ENCODE measurements around the gene SLC12A1.

SLC12A1 gene

GRCh38 chr15:48205981-48206380 lies at the start of gene SLC12A1:
Gene SLC12A1 (plus strand): TSS chr15:48206302. CDS start chr15:48207720, 1,418 bp downstream.
- H3K27ac ChIP-seq (ENCODE audit: low read depth, low read length), result no peak within 1 kb of the TSS
- H3K27me3 ChIP-seq (ENCODE audit: control insufficient read depth, insufficient read depth, low read length), result no peaks in the 10 kb centered on the region
- no peak within 1 kb of the TSS for H3K4me3 ChIP-seq (ENCODE audit: low read depth, low read length)
- H3K9me3 ChIP-seq (ENCODE audit: control insufficient read depth, insufficient read depth, low read length), result no peaks in the 10 kb centered on the region
- H3K9ac ChIP-seq (ENCODE audit: low read depth, low read length), result no peak within 1 kb of the TSS
- H3K4me1 ChIP-seq (ENCODE audit: control insufficient read depth, insufficient read depth, low read length), result 0 out of 2 replicates have a peak, but pooled peaks cover 9% of the 10 kb centered on the region
- no peaks in the 10 kb centered on the region for H3K36me3 ChIP-seq (ENCODE audit: control insufficient read depth, insufficient read depth, low read length)

GRCh38 chr15:48168616-48169015 lies 37.5 kb upstream of the SLC12A1 start:
- H3K36me3 ChIP-seq (ENCODE audit: control insufficient read depth, insufficient read depth, low read length), result peaks cover 49% of the 10 kb centered on the region
- no peak overlapping the region for H3K9ac ChIP-seq (ENCODE audit: low read depth, low read length)
- H3K27ac ChIP-seq (ENCODE audit: low read depth, low read length), result no peak overlapping the region

GRCh38 chr15:48170981-48171380 lies 35.1 kb upstream of the SLC12A1 start:
- H3K36me3 ChIP-seq (ENCODE audit: control insufficient read depth, insufficient read depth, low read length), result peaks cover 25% of the 10 kb centered on the region
- peaks cover 34% of the 10 kb centered on the region for H3K4me1 ChIP-seq (ENCODE audit: control insufficient read depth, insufficient read depth, low read length)
- H3K27me3 ChIP-seq (ENCODE audit: control insufficient read depth, insufficient read depth, low read length), result no peaks in the 10 kb centered on the region
- H3K9ac ChIP-seq (ENCODE audit: low read depth, low read length), result no peak overlapping the region
- H3K27ac ChIP-seq (ENCODE audit: low read depth, low read length), result peak overlapping the region; percentile 27
- no peak overlapping the region for H3K4me3 ChIP-seq (ENCODE audit: low read depth, low read length)
- no peaks in the 10 kb centered on the region for H3K9me3 ChIP-seq (ENCODE audit: control insufficient read depth, insufficient read depth, low read length)

More at GRCh38 chr15:48168616-48169015, 37.5 kb upstream of the SLC12A1 start:
- no peaks in the 10 kb centered on the region for H3K9me3 ChIP-seq (ENCODE audit: control insufficient read depth, insufficient read depth, low read length)
- no peaks in the 10 kb centered on the region for H3K27me3 ChIP-seq (ENCODE audit: control insufficient read depth, insufficient read depth, low read length)
- no peak overlapping the region for H3K4me3 ChIP-seq (ENCODE audit: low read depth, low read length)
- H3K4me1 ChIP-seq (ENCODE audit: control insufficient read depth, insufficient read depth, low read length), result peaks cover 26% of the 10 kb centered on the region

GRCh38 chr15:48175126-48175525 lies 31.0 kb upstream of the SLC12A1 start:
- no peaks in the 10 kb centered on the region for H3K27me3 ChIP-seq (ENCODE audit: control insufficient read depth, insufficient read depth, low read length)
- no peaks in the 10 kb centered on the region for H3K9me3 ChIP-seq (ENCODE audit: control insufficient read depth, insufficient read depth, low read length)
- H3K4me3 ChIP-seq (ENCODE audit: low read depth, low read length), result no peak overlapping the region
- no peak overlapping the region for H3K27ac ChIP-seq (ENCODE audit: low read depth, low read length)
- H3K4me1 ChIP-seq (ENCODE audit: control insufficient read depth, insufficient read depth, low read length), result peaks cover 51% of the 10 kb centered on the region
- H3K9ac ChIP-seq (ENCODE audit: low read depth, low read length), result no peak overlapping the region
- H3K36me3 ChIP-seq (ENCODE audit: control insufficient read depth, insufficient read depth, low read length), result no peaks in the 10 kb centered on the region

- H3K4me3 ChIP-seq (ENCODE audit: low read depth, low read length), result no peak overlapping the region
- H3K36me3 ChIP-seq (ENCODE audit: control insufficient read depth, insufficient read depth, low read length), result no peaks in the 10 kb centered on the region
- H3K9ac ChIP-seq (ENCODE audit: low read depth, low read length), result no peak overlapping the region
- H3K4me1 ChIP-seq (ENCODE audit: control insufficient read depth, insufficient read depth, low read length), result peaks cover 45% of the 10 kb centered on the region
- H3K27ac ChIP-seq (ENCODE audit: low read depth, low read length), result no peak overlapping the region
- H3K27me3 ChIP-seq (ENCODE audit: control insufficient read depth, insufficient read depth, low read length), result no peaks in the 10 kb centered on the region
- H3K9me3 ChIP-seq (ENCODE audit: control insufficient read depth, insufficient read depth, low read length), result no peaks in the 10 kb centered on the region
These were observed 30.0 kb upstream of the SLC12A1 start for GRCh38 chr15:48176112-48176511.

GRCh38 chr15:48176957-48177356 lies 29.1 kb upstream of the SLC12A1 start:
- Histone ChIP-seq H3K4me3 (ENCODE audit: low read depth, low read length) (peak overlapping the region; percentile 66), H3K36me3 (ENCODE audit: control insufficient read depth, insufficient read depth, low read length) (no peaks in the 10 kb centered on the region), H3K9me3 (ENCODE audit: control insufficient read depth, insufficient read depth, low read length) (no peaks in the 10 kb centered on the region), H3K27ac (ENCODE audit: low read depth, low read length) (peak overlapping the region; percentile 97), H3K4me1 (ENCODE audit: control insufficient read depth, insufficient read depth, low read length) (peaks cover 39% of the 10 kb centered on the region), H3K9ac (ENCODE audit: low read depth, low read length) (peak overlapping the region; percentile 92), H3K27me3 (ENCODE audit: control insufficient read depth, insufficient read depth, low read length) (no peaks in the 10 kb centered on the region)

- H3K27me3 ChIP-seq (ENCODE audit: control insufficient read depth, insufficient read depth, low read length), result no peaks in the 10 kb centered on the region
- H3K36me3 ChIP-seq (ENCODE audit: control insufficient read depth, insufficient read depth, low read length), result no peaks in the 10 kb centered on the region
- H3K4me1 ChIP-seq (ENCODE audit: control insufficient read depth, insufficient read depth, low read length), result peaks cover 39% of the 10 kb centered on the region
- peak overlapping the region; percentile 92 for H3K9ac ChIP-seq (ENCODE audit: low read depth, low read length)
- H3K4me3 ChIP-seq (ENCODE audit: low read depth, low read length), result peak overlapping the region; percentile 66
- no peaks in the 10 kb centered on the region for H3K9me3 ChIP-seq (ENCODE audit: control insufficient read depth, insufficient read depth, low read length)
- peak overlapping the region; percentile 97 for H3K27ac ChIP-seq (ENCODE audit: low read depth, low read length)
These were observed 28.7 kb upstream of the SLC12A1 start for GRCh38 chr15:48177383-48177765.

GRCh38 chr15:48177766-48178647 lies 28.1 kb upstream of the SLC12A1 start, which contains the start of gene MYEF2:
Gene MYEF2 (minus strand): TSS chr15:48178295. CDS start chr15:48178237, 58 bp downstream.
- no peaks in the 10 kb centered on the region for H3K27me3 ChIP-seq (ENCODE audit: control insufficient read depth, insufficient read depth, low read length)
- no peaks in the 10 kb centered on the region for H3K9me3 ChIP-seq (ENCODE audit: control insufficient read depth, insufficient read depth, low read length)
- peak within 1 kb of the TSS; percentile 66 for H3K4me3 ChIP-seq (ENCODE audit: low read depth, low read length)
- no peaks in the 10 kb centered on the region for H3K36me3 ChIP-seq (ENCODE audit: control insufficient read depth, insufficient read depth, low read length)
- H3K27ac ChIP-seq (ENCODE audit: low read depth, low read length), result peak within 1 kb of the TSS; percentile 97
- H3K4me1 ChIP-seq (ENCODE audit: control insufficient read depth, insufficient read depth, low read length), result peaks cover 39% of the 10 kb centered on the region
- H3K9ac ChIP-seq (ENCODE audit: low read depth, low read length), result peak within 1 kb of the TSS; percentile 92

- H3K27ac ChIP-seq (ENCODE audit: low read depth, low read length), result peak overlapping the region; percentile 97
- H3K36me3 ChIP-seq (ENCODE audit: control insufficient read depth, insufficient read depth, low read length), result no peaks in the 10 kb centered on the region
- peak overlapping the region; percentile 66 for H3K4me3 ChIP-seq (ENCODE audit: low read depth, low read length)
- H3K27me3 ChIP-seq (ENCODE audit: control insufficient read depth, insufficient read depth, low read length), result no peaks in the 10 kb centered on the region
- peaks cover 35% of the 10 kb centered on the region for H3K4me1 ChIP-seq (ENCODE audit: control insufficient read depth, insufficient read depth, low read length)
- H3K9ac ChIP-seq (ENCODE audit: low read depth, low read length), result peak overlapping the region; percentile 67
- no peaks in the 10 kb centered on the region for H3K9me3 ChIP-seq (ENCODE audit: control insufficient read depth, insufficient read depth, low read length)
These were observed 27.5 kb upstream of the SLC12A1 start for GRCh38 chr15:48178648-48178931.

- Histone ChIP-seq H3K27me3 (ENCODE audit: control insufficient read depth, insufficient read depth, low read length) (no peaks in the 10 kb centered on the region), H3K4me3 (ENCODE audit: low read depth, low read length) (no peak overlapping the region), H3K9ac (ENCODE audit: low read depth, low read length) (no peak overlapping the region)
These were observed 23.4 kb upstream of the SLC12A1 start for GRCh38 chr15:48182749-48183148.

GRCh38 chr15:48185529-48185928 lies 20.6 kb upstream of the SLC12A1 start:
- Histone ChIP-seq H3K9ac (ENCODE audit: low read depth, low read length) (no peak overlapping the region), H3K27ac (ENCODE audit: low read depth, low read length) (no peak overlapping the region), H3K27me3 (ENCODE audit: control insufficient read depth, insufficient read depth, low read length) (no peaks in the 10 kb centered on the region), H3K4me1 (ENCODE audit: control insufficient read depth, insufficient read depth, low read length) (peaks cover 6% of the 10 kb centered on the region; the same call in 1 of the 2 replicates), H3K36me3 (ENCODE audit: control insufficient read depth, insufficient read depth, low read length) (no peaks in the 10 kb centered on the region), H3K4me3 (ENCODE audit: low read depth, low read length) (no peak overlapping the region), H3K9me3 (ENCODE audit: control insufficient read depth, insufficient read depth, low read length) (no peaks in the 10 kb centered on the region)

More at GRCh38 chr15:48182749-48183148, 23.4 kb upstream of the SLC12A1 start:
- Histone ChIP-seq H3K36me3 (ENCODE audit: control insufficient read depth, insufficient read depth, low read length) (no peaks in the 10 kb centered on the region), H3K9me3 (ENCODE audit: control insufficient read depth, insufficient read depth, low read length) (no peaks in the 10 kb centered on the region), H3K4me1 (ENCODE audit: control insufficient read depth, insufficient read depth, low read length) (peaks cover 21% of the 10 kb centered on the region), H3K27ac (ENCODE audit: low read depth, low read length) (no peak overlapping the region)

Data from HUES48 (cell line).